GM23338 (cell line): Measurements from ENCODE around the gene TNNI3K. TPM values are rescaled to one million over a fixed set of nuclear protein-coding genes. Genes with fewer than 3 reads are reported as not detected.

ENCODE experiments used
- ATAC-seq: fragments of 200-7000 bp; cut with Tn5 transposase; 3 replicates; pipeline ENCODE4 v1.9.1; 2020
- DNase-seq: peaks from one replicate; pipeline ENCODE4 v3.0.0-alpha.2; 2015; ENCODE audit warnings: low spot score
- H2AFZ ChIP-seq: fragments of 200-600 bp; sonication (generic); 2 replicates; pipeline ENCODE4 v1.8.0; 2016; ENCODE audit warnings: antibody characterized with exemption, mild to moderate bottlenecking, moderate library complexity
- H3F3A ChIP-seq: fragments of 200-600 bp; sonication (generic); replicated peaks from 2 replicates; pipeline ENCODE4 v1.8.0; 2017; ENCODE audit warnings: antibody characterized with exemption, mixed run types, low read depth
- H3K27ac ChIP-seq: fragments of 200-600 bp; sonication (generic); 2 replicates; pipeline ENCODE4 v1.6.1; 2016; ENCODE audit warnings: low read depth
- H3K27me3 ChIP-seq: fragments of 200-600 bp; sonication (generic); 2 replicates; pipeline ENCODE4 v1.8.0; 2016; ENCODE audit warnings: mild to moderate bottlenecking, mixed run types, moderate library complexity; ENCODE audit not compliant: insufficient read depth
- H3K36me3 ChIP-seq: fragments of 200-600 bp; sonication (generic); 2 replicates; pipeline ENCODE4 v1.8.0; 2016; ENCODE audit warnings: mild to moderate bottlenecking; ENCODE audit not compliant: insufficient read depth
- H3K4me1 ChIP-seq: fragments of 200-600 bp; sonication (generic); 2 replicates; pipeline ENCODE4 v1.8.0; 2016; ENCODE audit warnings: mild to moderate bottlenecking, moderate library complexity; ENCODE audit not compliant: insufficient read depth
- H3K4me2 ChIP-seq: fragments of 200-600 bp; sonication (generic); 2 replicates; pipeline ENCODE4 v1.7.1; 2017; ENCODE audit warnings: mixed run types
- H3K4me3 ChIP-seq: fragments of 200-600 bp; sonication (generic); 2 replicates; pipeline ENCODE4 v1.6.1; 2016; ENCODE audit warnings: mixed run types
- H3K79me2 ChIP-seq: fragments of 200-600 bp; sonication (generic); replicated peaks from 2 replicates; pipeline ENCODE4 v1.8.0; 2017; ENCODE audit warnings: mild to moderate bottlenecking; ENCODE audit not compliant: insufficient read depth
- H3K9me2 ChIP-seq: fragments of 200-600 bp; sonication (generic); 2 replicates; pipeline ENCODE4 v1.8.0; 2017; ENCODE audit not compliant: insufficient read depth
- H4K20me1 ChIP-seq: fragments of 200-600 bp; sonication (generic); replicated peaks from 2 replicates; pipeline ENCODE4 v1.8.0; 2017; ENCODE audit warnings: mild to moderate bottlenecking; ENCODE audit not compliant: insufficient read depth
- H3K27ac Mint-ChIP-seq: 2 replicates; pipeline ENCODE4 v1.8.0; 2020; ENCODE audit warnings: inconsistent platforms, mild to moderate bottlenecking, moderate library complexity, mixed read lengths
- H3K27me3 Mint-ChIP-seq: 3 replicates; pipeline ENCODE4 v1.8.0; 2022; ENCODE audit warnings: low read depth, mild to moderate bottlenecking, moderate library complexity, mixed read lengths, inconsistent platforms; ENCODE audit not compliant: insufficient read depth, poor library complexity
- H3K36me3 Mint-ChIP-seq: 3 replicates; pipeline ENCODE4 v1.8.0; 2021; ENCODE audit warnings: low read depth, mild to moderate bottlenecking, inconsistent platforms, moderate library complexity, mixed read lengths
- H3K4me1 Mint-ChIP-seq: 3 replicates; pipeline ENCODE4 v1.8.0; 2020; ENCODE audit warnings: mild to moderate bottlenecking, inconsistent platforms, mixed read lengths
- H3K4me3 Mint-ChIP-seq: 3 replicates; pipeline ENCODE4 v1.8.0; 2021; ENCODE audit warnings: moderate library complexity, mild to moderate bottlenecking, inconsistent platforms, mixed read lengths
- H3K9me3 Mint-ChIP-seq: 3 replicates; pipeline ENCODE4 v1.8.0; 2020; ENCODE audit warnings: moderate library complexity, mild to moderate bottlenecking, inconsistent platforms, mixed read lengths
- CTCF ChIP-seq, 2 experiments: fragments of 200-600 bp in 1 of 2; sonication (generic) in 1 of 2; conservative IDR thresholded peaks; 2 replicates each; pipeline versions ENCODE4 v1.5.1 to v1.6.1; 2016 to 2017; ENCODE audit warnings: antibody characterized with exemption in 2 of 2, low read depth in 2 of 2, mild to moderate bottlenecking in 2 of 2, moderate library complexity in 1 of 2
- EZH2phosphoT487 ChIP-seq: fragments of 200-600 bp; sonication (generic); IDR thresholded peaks from one replicate; pipeline ENCODE4 v1.8.1; 2018; ENCODE audit warnings: antibody characterized with exemption; ENCODE audit not compliant: unreplicated experiment
- JUNB ChIP-seq: IDR thresholded peaks from one replicate; pipeline ENCODE4 v1.6.1; 2016; ENCODE audit warnings: antibody characterized with exemption; ENCODE audit not compliant: unreplicated experiment
- NANOG ChIP-seq: IDR thresholded peaks from 2 replicates; pipeline ENCODE4 v1.6.1; 2016; ENCODE audit warnings: antibody characterized with exemption, borderline replicate concordance
- POLR2AphosphoS5 ChIP-seq: IDR thresholded peaks from 2 replicates; pipeline ENCODE4 v1.6.1; 2016; ENCODE audit warnings: antibody characterized with exemption, low read depth
- REST ChIP-seq: IDR thresholded peaks from one replicate; pipeline ENCODE4 v1.6.1; 2018; ENCODE audit warnings: antibody characterized with exemption; ENCODE audit not compliant: unreplicated experiment
- STAT1 ChIP-seq: IDR thresholded peaks from one replicate; pipeline ENCODE4 v1.6.1; 2016; ENCODE audit warnings: antibody characterized with exemption; ENCODE audit not compliant: unreplicated experiment
- ZNF331 ChIP-seq: fragments of 250-450 bp; sonication (Bioruptor Pico); IDR thresholded peaks from 2 replicates; pipeline ENCODE4 v1.5.0; 2020; ENCODE audit warnings: low read depth, mild to moderate bottlenecking, moderate library complexity
- polyA plus RNA-seq: library from polyadenylated mRNA; unstranded; fragments of >200 nt; fragmentation: Nextera tagmentation; extraction: Ambion mirVana; gene quantifications from 2 replicates; pipeline ENCODE4 v1.2.1, GENCODE V29; 2016
- total RNA-seq: library from RNA; depleted of rRNA; stranded (reverse); fragments of >200 nt; shearing (Covaris generic); gene quantifications from 2 replicates; pipeline ENCODE4 v1.2.3, GENCODE V29; 2014

The TNNI3K gene
- total and polyA plus RNA-seq, 2 experiments from 2014 or later: not detected

GRCh38 chr1:74571493-74571800, 336.3 kb downstream of the TNNI3K start (continued):
- TF ChIP-seq REST (no peak), ZNF331 (no peak), EZH2phosphoT487 (no peak), POLR2AphosphoS5 (no peak), JUNB (no peak), NANOG (no peak), CTCF (conservative IDR thresholded peaks at IDR 0.05; ENCODE audit: low read depth in 2 of 2) (no peak), STAT1 (no peak)

GRCh38 chr1:74571891-74572290, 336.7 kb downstream of the TNNI3K start:
- Histone ChIP-seq H4K20me1 (no peaks in the 10 kb centered on the region), H3F3A (no peaks in the 10 kb centered on the region), H3K4me1 (no peaks in the 10 kb centered on the region), H3K27ac (no peak overlapping the region), H2AFZ (peak overlapping the region; percentile 84; the same call in 1 of the 2 replicates), H3K4me3 (no peak overlapping the region), H3K79me2 (no peaks in the 10 kb centered on the region), H3K36me3 (no peaks in the 10 kb centered on the region), H3K4me2 (no peak overlapping the region), H3K27me3 (no peaks in the 10 kb centered on the region), H3K9me2 (no peaks in the 10 kb centered on the region)
- H3K36me3 Mint-ChIP-seq: no peaks in the 10 kb centered on the region
- H3K9me3 Mint-ChIP-seq: no peaks in the 10 kb centered on the region
- H3K4me1 Mint-ChIP-seq: no peaks in the 10 kb centered on the region; the same call in 2 of the 3 replicates
- H3K4me3 Mint-ChIP-seq: no peak overlapping the region
- no peak for TF ChIP-seq STAT1
- peak; percentile 34 for TF ChIP-seq REST
- H3K27ac Mint-ChIP-seq: no peak overlapping the region
- DNase-seq (no peak), ATAC-seq (peak; percentile 79)
- H3K27me3 Mint-ChIP-seq: no peaks in the 10 kb centered on the region
